PC-3 (cell line): ENCODE results near the gene ZNF624. TPM values are rescaled to one million over a fixed set of nuclear protein-coding genes. Genes with fewer than 3 reads are reported as not detected.

Experiments used
- ATAC-seq: fragments of 200-7000 bp; cut with Tn5 transposase; 2 replicates; pipeline ENCODE4 v1.9.1; 2020; ENCODE audit warnings: mild to moderate bottlenecking, moderate library complexity
- BruUV-seq: library from RNA; stranded (reverse); fragments of 400-500 nt; replicated peaks from 2 replicates; lab custom pipeline; 2021; lab: Mats Ljungman, UMichigan
- CTCF ChIA-PET: fragments of 300-600 bp; sonication (Branson Sonifier 250); formaldehyde crosslinking; loops from one replicate; lab custom pipeline; 2022; ENCODE audit warnings: antibody characterized with exemption; lab: Charles Lee
- POLR2A ChIA-PET: fragments of 300-600 bp; sonication (Branson Sonifier 250); formaldehyde crosslinking; loops from one replicate; lab custom pipeline; 2022; ENCODE audit warnings: antibody characterized with exemption; ENCODE audit not compliant: unreplicated experiment; lab: Charles Lee
- DNase-seq: peaks from one replicate; pipeline ENCODE4 v3.0.0-alpha.2; 2015
- H2AFZ ChIP-seq: fragments of 300-600 bp; sonication (generic); 2 replicates; pipeline ENCODE4 v1.6.0; 2016; ENCODE audit warnings: antibody characterized with exemption, low read length
- H3F3A ChIP-seq: fragments of 300-600 bp; sonication (generic); one replicate; pipeline ENCODE4 v1.6.0; 2017; ENCODE audit warnings: antibody characterized with exemption, low read length, control low read depth, mild to moderate bottlenecking; ENCODE audit not compliant: unreplicated experiment
- H3K27ac ChIP-seq: fragments of 300-600 bp; sonication (generic); 2 replicates; pipeline ENCODE4 v1.5.1; 2016; ENCODE audit warnings: mild to moderate bottlenecking, low read length
- H3K27me3 ChIP-seq: fragments of 300-600 bp; sonication (generic); 2 replicates; pipeline ENCODE4 v1.6.1; 2016; ENCODE audit warnings: low read length, mixed read lengths
- H3K36me3 ChIP-seq: fragments of 300-600 bp; sonication (generic); 2 replicates; pipeline ENCODE4 v1.6.1; 2016; ENCODE audit warnings: low read depth, mixed run types, low read length, mixed read lengths
- H3K4me1 ChIP-seq: fragments of 300-600 bp; sonication (generic); 2 replicates; pipeline ENCODE4 v1.5.1; 2016; ENCODE audit warnings: low read length; ENCODE audit not compliant: insufficient read depth
- H3K4me2 ChIP-seq: fragments of 300-600 bp; sonication (generic); 2 replicates; pipeline ENCODE4 v1.6.0; 2016; ENCODE audit warnings: low read length
- H3K4me3 ChIP-seq: fragments of 300-600 bp; sonication (generic); 2 replicates; pipeline ENCODE4 v1.5.1; 2016; ENCODE audit warnings: mild to moderate bottlenecking, low read length, mixed read lengths
- H3K79me2 ChIP-seq: fragments of 300-600 bp; sonication (generic); 2 replicates; pipeline ENCODE4 v1.6.1; 2017; ENCODE audit warnings: low read length, mixed read lengths
- H3K9ac ChIP-seq: fragments of 300-600 bp; sonication (generic); 2 replicates; pipeline ENCODE4 v1.6.0; 2016; ENCODE audit warnings: mild to moderate bottlenecking, low read length
- H3K9me2 ChIP-seq: fragments of 300-600 bp; sonication (generic); replicated peaks from 2 replicates; pipeline ENCODE4 v1.6.1; 2016; ENCODE audit warnings: mixed run types, low read length, mixed read lengths
- H3K9me3 ChIP-seq: fragments of 300-600 bp; sonication (generic); 2 replicates; pipeline ENCODE4 v1.6.1; 2016; ENCODE audit warnings: low read length, mixed read lengths
- H4K20me1 ChIP-seq: fragments of 300-600 bp; sonication (generic); 2 replicates; pipeline ENCODE4 v1.6.1; 2016; ENCODE audit warnings: low read length, mixed read lengths
- CTCF ChIP-seq: fragments of 300-600 bp; sonication (generic); conservative IDR thresholded peaks from 2 replicates; pipeline ENCODE4 v1.5.1; 2017; ENCODE audit warnings: antibody characterized with exemption, low read depth, mild to moderate bottlenecking, low read length
- EZH2 ChIP-seq: fragments of 300-600 bp; sonication (generic); IDR thresholded peaks from one replicate; pipeline ENCODE4 v1.6.1; 2017; ENCODE audit warnings: antibody characterized with exemption, mild to moderate bottlenecking, low read length; ENCODE audit not compliant: unreplicated experiment
- EZH2phosphoT487 ChIP-seq: fragments of 300-600 bp; sonication (generic); IDR thresholded peaks from 2 replicates; pipeline ENCODE4 v1.6.1; 2018; ENCODE audit warnings: mild to moderate bottlenecking, antibody characterized with exemption, low read length, borderline replicate concordance
- intact Hi-C: fragments of 100-400 bp; cut with micrococcal nuclease; formaldehyde crosslinking; loops from 2 replicates; pipeline ENCODE4 v1.9.0; 2023
- total RNA-seq: library from RNA; depleted of rRNA; stranded (reverse); fragments of >200 nt; gene quantifications from 2 replicates; pipeline ENCODE4 v1.2.3, GENCODE V29; 2014; rRNA removed

Gene ZNF624
- total RNA-seq, 1 experiment from 2014 or later: 3.5 TPM

DNA sequence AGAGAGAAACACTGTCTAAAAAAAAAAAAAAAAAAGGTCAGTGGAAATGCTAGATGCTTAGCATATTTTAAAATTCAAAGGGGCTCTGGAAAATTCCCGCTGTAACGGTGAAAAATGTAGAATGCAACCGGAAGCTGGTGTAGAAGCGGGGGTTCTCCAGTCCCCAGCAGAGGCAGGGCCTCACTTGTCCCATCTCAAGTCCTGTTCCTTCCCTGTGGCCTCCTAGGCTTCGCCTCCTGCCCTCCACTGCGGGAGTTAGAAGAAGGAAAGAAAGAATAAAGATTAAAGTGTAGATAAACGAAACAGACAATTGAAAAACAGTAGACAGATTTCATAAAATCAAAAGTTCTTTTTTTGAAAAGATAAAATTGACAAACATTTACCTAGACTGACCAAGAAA, 69.9 kb downstream of the ZNF624 start:
- peak overlapping the region; percentile 88 for H2AFZ ChIP-seq
- H3K9ac ChIP-seq: no peak overlapping the region
- peak overlapping the region; percentile 80 for H3K4me2 ChIP-seq
- H3K27me3 ChIP-seq: no peaks in the 10 kb centered on the region
- TF ChIP-seq EZH2phosphoT487 (no peak), EZH2 (no peak), CTCF (no peak)
- no TSS peak for BruUV-seq
- DNase-seq (no peak), ATAC-seq (no peak)
- peak overlapping the region; percentile 62 for H3K4me3 ChIP-seq
- H3K36me3 ChIP-seq: no peaks in the 10 kb centered on the region
- H3F3A ChIP-seq: no peaks in the 10 kb centered on the region
- H3K9me3 ChIP-seq: no peaks in the 10 kb centered on the region
- POLR2A ChIA-PET: interaction anchor here (0.5 kb wide), 1 partner anchor 203 kb away, joined by 14 read pairs; the partner anchor contains the start of gene UBB
- H4K20me1 ChIP-seq: no peaks in the 10 kb centered on the region
- no peak overlapping the region for H3K27ac ChIP-seq
- H3K4me1 ChIP-seq: peaks cover 3% of the 10 kb centered on the region; the same call in 1 of the 2 replicates
- no peaks in the 10 kb centered on the region for H3K9me2 ChIP-seq
- H3K79me2 ChIP-seq: no peaks in the 10 kb centered on the region
- CTCF ChIA-PET: interaction anchor here (0.6 kb wide), 1 partner anchor 408 kb away, joined by 6 read pairs; no protein-coding TSS in a partner anchor
- intact Hi-C loops: loop anchor here (5.0 kb wide), 1 partner anchor 409 kb away; no protein-coding TSS in a partner anchor

GRCh38 chr17:16573466-16573865, 80.2 kb downstream of the ZNF624 start:
- H3K4me3 ChIP-seq: no peak overlapping the region
- H3K4me1 ChIP-seq: peaks cover 2% of the 10 kb centered on the region
- H3K79me2 ChIP-seq: no peaks in the 10 kb centered on the region
- no peak overlapping the region for H3K9ac ChIP-seq
- no peak for TF ChIP-seq EZH2
- no peak for TF ChIP-seq CTCF
- TF ChIP-seq EZH2phosphoT487: no peak
- no peaks in the 10 kb centered on the region for H3K9me3 ChIP-seq
- no peak overlapping the region for H2AFZ ChIP-seq
- H4K20me1 ChIP-seq: no peaks in the 10 kb centered on the region
- H3K9me2 ChIP-seq: no peaks in the 10 kb centered on the region
- H3F3A ChIP-seq: no peaks in the 10 kb centered on the region
- DNase-seq (no peak), ATAC-seq (no peak)
- ChIA-PET POLR2A (no interaction called here), CTCF (no interaction called here)
- no TSS peak for BruUV-seq
- intact Hi-C loops: no loop called here
- no peak overlapping the region for H3K27ac ChIP-seq
- no peaks in the 10 kb centered on the region for H3K36me3 ChIP-seq
- no peaks in the 10 kb centered on the region for H3K27me3 ChIP-seq
- H3K4me2 ChIP-seq: no peak overlapping the region

Other genes with a start within 250 kb of the ZNF624 start
- gene TRPV2, start 238.3 kb downstream of the ZNF624 start, total RNA-seq: 0.69 and 1.9 TPM in 2 replicates
- 15.8 and 19.4 TPM in 2 replicates for gene LRRC75A, start 161.7 kb downstream of the ZNF624 start, total RNA-seq
- gene ZNF287, start 84.6 kb downstream of the ZNF624 start, total RNA-seq: 14.0 and 20.6 TPM in 2 replicates
- 0.15 and 0.17 TPM in 2 replicates for gene CCDC144A, start 36.4 kb upstream of the ZNF624 start, total RNA-seq